ENCODE results near the gene CD55.

DNA sequence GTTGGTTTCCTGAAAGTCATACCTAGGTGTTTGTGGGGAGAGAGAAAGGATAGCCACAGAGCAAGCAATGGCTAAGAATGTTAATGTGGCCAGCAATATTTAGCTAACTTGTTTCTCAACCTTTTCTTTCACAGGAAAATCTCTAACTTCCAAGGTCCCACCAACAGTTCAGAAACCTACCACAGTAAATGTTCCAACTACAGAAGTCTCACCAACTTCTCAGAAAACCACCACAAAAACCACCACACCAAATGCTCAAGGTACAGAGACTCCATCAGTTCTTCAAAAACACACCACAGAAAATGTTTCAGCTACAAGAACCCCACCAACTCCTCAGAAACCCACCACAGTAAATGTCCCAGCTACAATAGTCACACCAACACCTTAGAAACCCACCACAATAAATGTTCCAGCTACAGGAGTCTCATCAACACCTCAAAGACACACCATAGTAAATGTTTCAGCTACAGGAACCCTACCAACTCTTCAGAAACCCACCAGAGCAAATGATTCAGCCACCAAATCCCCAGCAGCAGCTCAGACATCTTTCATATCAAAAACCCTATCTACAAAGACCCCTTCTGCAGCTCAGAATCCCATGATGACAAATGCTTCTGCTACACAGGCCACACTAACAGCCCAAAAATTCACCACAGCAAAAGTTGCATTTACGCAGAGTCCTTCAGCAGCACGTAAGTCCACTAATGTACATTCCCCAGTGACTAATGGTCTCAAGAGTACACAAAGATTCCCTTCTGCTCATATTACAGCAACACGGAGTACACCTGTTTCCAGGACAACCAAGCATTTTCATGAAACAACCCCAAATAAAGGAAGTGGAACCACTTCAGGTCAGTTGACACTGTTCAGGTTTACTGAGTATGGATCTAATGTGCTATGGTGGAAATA is 15.3 kb downstream of the CD55 start:
- no peak for TF ChIP-seq POLR2A (IDR thresholded peaks at IDR 0.05)
- TF ChIP-seq, protein P1, sequence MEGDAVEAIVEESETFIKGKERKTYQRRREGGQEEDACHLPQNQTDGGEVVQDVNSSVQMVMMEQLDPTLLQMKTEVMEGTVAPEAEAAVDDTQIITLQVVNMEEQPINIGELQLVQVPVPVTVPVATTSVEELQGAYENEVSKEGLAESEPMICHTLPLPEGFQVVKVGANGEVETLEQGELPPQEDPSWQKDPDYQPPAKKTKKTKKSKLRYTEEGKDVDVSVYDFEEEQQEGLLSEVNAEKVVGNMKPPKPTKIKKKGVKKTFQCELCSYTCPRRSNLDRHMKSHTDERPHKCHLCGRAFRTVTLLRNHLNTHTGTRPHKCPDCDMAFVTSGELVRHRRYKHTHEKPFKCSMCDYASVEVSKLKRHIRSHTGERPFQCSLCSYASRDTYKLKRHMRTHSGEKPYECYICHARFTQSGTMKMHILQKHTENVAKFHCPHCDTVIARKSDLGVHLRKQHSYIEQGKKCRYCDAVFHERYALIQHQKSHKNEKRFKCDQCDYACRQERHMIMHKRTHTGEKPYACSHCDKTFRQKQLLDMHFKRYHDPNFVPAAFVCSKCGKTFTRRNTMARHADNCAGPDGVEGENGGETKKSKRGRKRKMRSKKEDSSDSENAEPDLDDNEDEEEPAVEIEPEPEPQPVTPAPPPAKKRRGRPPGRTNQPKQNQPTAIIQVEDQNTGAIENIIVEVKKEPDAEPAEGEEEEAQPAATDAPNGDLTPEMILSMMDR (IDR thresholded peaks at IDR 0.05): no peak
